ENCODE data around the gene CYP26B1. TPM values are rescaled to one million over a fixed set of nuclear protein-coding genes. Genes with fewer than 3 reads are reported as not detected.
A peak's percentile ranks its signal among the peaks of the same experiment; 100 is the strongest.

CYP26B1 gene
- total RNA-seq, 1 donor from 2014 or later = 1.1 TPM

GRCh38 chr2:72149556-72150156 lies 2.0 kb upstream of the CYP26B1 start:
- no peak overlapping the region for H3K4me3 ChIP-seq (ENCODE audit: low read depth, low read length)

DNA sequence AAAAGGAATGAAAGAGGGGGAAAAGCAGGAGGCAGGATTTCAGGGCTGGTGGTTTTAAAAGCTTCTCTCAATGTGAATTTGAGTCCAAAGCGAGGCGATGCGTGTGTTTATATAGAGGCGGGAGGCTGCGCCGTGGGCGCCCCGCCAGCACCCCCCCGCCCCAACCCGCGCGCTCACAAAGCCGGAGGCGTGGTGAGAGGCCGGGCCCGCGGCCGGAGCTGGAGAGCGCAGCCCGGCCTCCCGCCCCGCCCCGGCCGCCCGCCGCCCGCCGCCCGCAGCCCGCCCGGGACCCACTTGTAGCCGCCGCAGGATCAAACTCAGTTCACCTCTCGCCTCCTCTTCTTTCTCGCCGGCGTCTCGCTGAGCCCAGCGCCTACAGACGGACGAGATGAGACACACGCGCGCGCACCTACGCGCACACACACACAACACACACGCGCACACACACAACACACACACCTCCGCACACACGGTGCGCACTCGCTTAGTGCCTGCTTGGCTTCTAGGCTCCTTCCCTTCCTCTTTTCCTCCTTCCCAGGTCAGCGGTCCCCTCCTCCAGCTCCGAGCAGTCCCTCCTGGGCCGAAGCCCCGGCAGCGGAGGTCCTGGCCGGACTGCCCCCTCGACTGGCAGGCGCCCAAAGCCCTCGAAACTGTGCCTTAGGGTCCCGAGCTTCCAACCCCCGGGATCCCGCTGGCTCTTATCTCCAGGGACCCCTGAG lies 1.3 kb upstream of the CYP26B1 start:
- Histone ChIP-seq H3K4me3 (ENCODE audit: low read depth, low read length) (peak overlapping the region; percentile 23), H3K36me3 (ENCODE audit: control insufficient read depth, insufficient read depth, low read length) (no peaks in the 10 kb centered on the region), H3K27me3 (ENCODE audit: control insufficient read depth, insufficient read depth, low read length) (peaks cover 85% of the 10 kb centered on the region)
- TF ChIP-seq, protein P1, sequence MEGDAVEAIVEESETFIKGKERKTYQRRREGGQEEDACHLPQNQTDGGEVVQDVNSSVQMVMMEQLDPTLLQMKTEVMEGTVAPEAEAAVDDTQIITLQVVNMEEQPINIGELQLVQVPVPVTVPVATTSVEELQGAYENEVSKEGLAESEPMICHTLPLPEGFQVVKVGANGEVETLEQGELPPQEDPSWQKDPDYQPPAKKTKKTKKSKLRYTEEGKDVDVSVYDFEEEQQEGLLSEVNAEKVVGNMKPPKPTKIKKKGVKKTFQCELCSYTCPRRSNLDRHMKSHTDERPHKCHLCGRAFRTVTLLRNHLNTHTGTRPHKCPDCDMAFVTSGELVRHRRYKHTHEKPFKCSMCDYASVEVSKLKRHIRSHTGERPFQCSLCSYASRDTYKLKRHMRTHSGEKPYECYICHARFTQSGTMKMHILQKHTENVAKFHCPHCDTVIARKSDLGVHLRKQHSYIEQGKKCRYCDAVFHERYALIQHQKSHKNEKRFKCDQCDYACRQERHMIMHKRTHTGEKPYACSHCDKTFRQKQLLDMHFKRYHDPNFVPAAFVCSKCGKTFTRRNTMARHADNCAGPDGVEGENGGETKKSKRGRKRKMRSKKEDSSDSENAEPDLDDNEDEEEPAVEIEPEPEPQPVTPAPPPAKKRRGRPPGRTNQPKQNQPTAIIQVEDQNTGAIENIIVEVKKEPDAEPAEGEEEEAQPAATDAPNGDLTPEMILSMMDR (IDR thresholded peaks at IDR 0.05; ENCODE audit: insufficient read depth, low read length, poor library complexity, severe bottlenecking) = no peak
- DNase-seq (ENCODE audit: low read depth) = no peak

More at GRCh38 chr2:72149556-72150156, 2.0 kb upstream of the CYP26B1 start:
- TF ChIP-seq, protein P1 (IDR thresholded peaks at IDR 0.05; ENCODE audit: insufficient read depth, low read length, poor library complexity, severe bottlenecking) = no peak
- H3K36me3 ChIP-seq (ENCODE audit: control insufficient read depth, insufficient read depth, low read length) = no peaks in the 10 kb centered on the region
- no peak for DNase-seq (ENCODE audit: low read depth)
- H3K27me3 ChIP-seq (ENCODE audit: control insufficient read depth, insufficient read depth, low read length) = peaks cover 85% of the 10 kb centered on the region

GRCh38 chr2:72148003-72148836 lies 558 bp upstream of the CYP26B1 start:
- TF ChIP-seq, protein P1 (IDR thresholded peaks at IDR 0.05; ENCODE audit: insufficient read depth, low read length, poor library complexity, severe bottlenecking) = no peak
- Histone ChIP-seq H3K27me3 (ENCODE audit: control insufficient read depth, insufficient read depth, low read length) (peaks cover 89% of the 10 kb centered on the region), H3K4me3 (ENCODE audit: low read depth, low read length) (peak overlapping the region; percentile 23), H3K36me3 (ENCODE audit: control insufficient read depth, insufficient read depth, low read length) (no peaks in the 10 kb centered on the region)
- no peak for DNase-seq (ENCODE audit: low read depth)

GRCh38 chr2:72146347-72147302 lies 1.0 kb downstream of the CYP26B1 start:
- H3K27me3 ChIP-seq (ENCODE audit: control insufficient read depth, insufficient read depth, low read length) = peaks cover 87% of the 10 kb centered on the region
- no peak overlapping the region for H3K4me3 ChIP-seq (ENCODE audit: low read depth, low read length)
- H3K36me3 ChIP-seq (ENCODE audit: control insufficient read depth, insufficient read depth, low read length) = no peaks in the 10 kb centered on the region
- TF ChIP-seq, protein P1 (IDR thresholded peaks at IDR 0.05; ENCODE audit: insufficient read depth, low read length, poor library complexity, severe bottlenecking) = no peak
- no peak for DNase-seq (ENCODE audit: low read depth)

DNA sequence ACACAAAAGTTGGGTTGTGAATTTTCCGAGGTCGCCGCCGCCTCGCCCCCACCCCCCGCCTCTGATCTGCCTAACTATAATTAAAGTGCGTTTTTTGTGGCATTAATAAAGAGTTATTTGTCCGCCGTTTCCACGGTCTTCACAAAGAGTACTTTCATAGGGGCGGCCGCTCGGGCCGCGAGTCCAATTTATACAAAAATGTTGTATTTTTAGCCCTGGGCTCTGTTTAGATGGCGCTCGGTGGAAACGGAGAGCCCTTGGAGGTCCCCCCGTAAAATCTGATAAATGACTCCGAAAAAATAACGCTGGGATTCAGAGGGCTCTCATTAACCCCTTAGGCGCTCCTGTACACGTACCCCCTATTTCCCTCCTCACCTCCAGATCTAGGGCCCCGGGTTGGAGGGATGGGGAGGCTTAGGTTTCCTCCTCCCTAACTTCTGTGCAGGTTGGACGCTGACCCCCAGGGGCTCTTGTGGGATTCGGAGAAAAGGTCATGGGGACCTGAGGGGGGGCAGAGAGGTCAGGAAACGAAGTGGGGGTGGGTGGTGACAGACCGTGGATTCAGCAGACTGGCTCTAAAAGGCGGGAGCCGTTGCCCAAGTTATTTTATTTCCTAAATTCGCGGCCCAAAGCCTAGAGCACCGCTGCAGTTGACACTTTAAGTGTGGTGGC lies 1.9 kb downstream of the CYP26B1 start:
- Histone ChIP-seq H3K27me3 (ENCODE audit: control insufficient read depth, insufficient read depth, low read length) (peaks cover 83% of the 10 kb centered on the region), H3K4me3 (ENCODE audit: low read depth, low read length) (no peak overlapping the region), H3K36me3 (ENCODE audit: control insufficient read depth, insufficient read depth, low read length) (no peaks in the 10 kb centered on the region)
- TF ChIP-seq, protein P1 (IDR thresholded peaks at IDR 0.05; ENCODE audit: insufficient read depth, low read length, poor library complexity, severe bottlenecking) = no peak
- DNase-seq (ENCODE audit: low read depth) = no peak

Measured in kidney epithelial cell (primary cell).